Measurements from ENCODE around the gene SYNGAP1.

- TF ChIP-seq CTCF (IDR thresholded peaks at IDR 0.05; ENCODE audit: low read length) (no peak), EZH2 (optimal IDR thresholded peaks at IDR 0.05; ENCODE audit: low read depth, low read length) (no peak)
Observed at GRCh38 chr6:33466075-33466735, 46.3 kb downstream of the SYNGAP1 start.

Measured in MM.1S (cell line).